HCT116 (cell line): ENCODE results near the gene TNFRSF14. TPM values are rescaled to one million over a fixed set of nuclear protein-coding genes. Genes with fewer than 3 reads are reported as not detected.

Experiments used
- ATAC-seq: fragments of 200-7000 bp; cut with Tn5 transposase; 2 replicates; pipeline ENCODE4 v1.9.1; 2020; ENCODE audit warnings: mild to moderate bottlenecking, moderate library complexity
- BruUV-seq: library from RNA; stranded (reverse); fragments of 400-500 nt; replicated peaks from 2 replicates; lab custom pipeline; 2021; lab: Mats Ljungman, UMichigan
- CTCF ChIA-PET: fragments of 300-600 bp; sonication (Branson Sonifier 250); formaldehyde crosslinking; loops from one replicate; lab custom pipeline; 2021; ENCODE audit warnings: antibody characterized with exemption; lab: Charles Lee
- POLR2A ChIA-PET: fragments of 300-600, 350-600 bp; sonication (Branson Sonifier 250); formaldehyde crosslinking; loops from one replicate; lab custom pipeline; 2021; ENCODE audit warnings: antibody characterized with exemption; lab: Charles Lee
- RAD21 ChIA-PET, 2 experiments: fragments of 300-600 bp; sonication (Branson Sonifier 250); formaldehyde crosslinking; loops; one replicate each; lab custom pipeline; 2023; ENCODE audit warnings: low total read pairs in 2 of 2; ENCODE audit not compliant: uncharacterized antibody in 2 of 2, unreplicated experiment in 2 of 2, low non-redundant PET in 1 of 2; lab: Charles Lee
- DNase-seq: peaks from one replicate; pipeline ENCODE4 v3.0.0-alpha.2; 2010; ENCODE audit warnings: low read depth, low spot score
- H2AFZ ChIP-seq: fragments of 200-600 bp; shearing (Covaris generic), sonication (generic); 2 replicates; pipeline ENCODE4 v1.6.1; 2017; ENCODE audit warnings: low read depth, mixed run types, mixed read lengths, antibody characterized with exemption, low read length; ENCODE audit not compliant: poor library complexity, severe bottlenecking
- H3K27ac ChIP-seq: 2 replicates; pipeline ENCODE4 v1.5.1; 2012; ENCODE audit warnings: low read depth, low read length
- H3K27me3 ChIP-seq: fragments of 200-600 bp; sonication (generic); 2 replicates; pipeline ENCODE4 v1.6.1; 2016; ENCODE audit warnings: mixed run types, low read length, mixed read lengths; ENCODE audit not compliant: insufficient read depth
- H3K36me3 ChIP-seq, 2 experiments: fragments of 200-500 bp in 1 of 2; fragments of 200-600 bp in 1 of 2; sonication (Bioruptor generic) in 1 of 2; sonication (generic) in 1 of 2; 2 replicates each; pipeline versions ENCODE4 v1.5.1 to v1.6.1; 2014 to 2016; ENCODE audit warnings: low read length in 2 of 2, inconsistent platforms in 1 of 2, mixed read lengths in 1 of 2, mixed run types in 1 of 2; ENCODE audit not compliant: insufficient read depth in 2 of 2, control insufficient read depth in 1 of 2
- H3K4me1 ChIP-seq, 2 experiments: fragments of 200-600 bp in 1 of 2; sonication (generic) in 1 of 2; 2 replicates each; pipeline versions ENCODE4 v1.5.1 to v1.6.1; 2012 to 2017; ENCODE audit warnings: low read length in 2 of 2, inconsistent platforms in 1 of 2, mild to moderate bottlenecking in 1 of 2, mixed read lengths in 1 of 2, mixed run types in 1 of 2, moderate library complexity in 1 of 2; ENCODE audit not compliant: insufficient read depth in 2 of 2, control insufficient read depth in 1 of 2
- H3K4me2 ChIP-seq: fragments of 200-600 bp; sonication (generic); 2 replicates; pipeline ENCODE4 v1.6.1; 2017; ENCODE audit warnings: mixed run types, low read length, mixed read lengths
- H3K4me3 ChIP-seq, 2 experiments: fragments of 200-600 bp in 1 of 2; sonication (generic) in 1 of 2; replicated peaks in 1 of 2; 2 replicates each; pipeline ENCODE4 v1.5.1; 2011 to 2016; ENCODE audit warnings: low read length in 2 of 2, control low read depth in 1 of 2, low read depth in 1 of 2, mild to moderate bottlenecking in 1 of 2, mixed read lengths in 1 of 2, mixed run types in 1 of 2
- H3K79me2 ChIP-seq: fragments of 200-600 bp; sonication (generic); 2 replicates; pipeline ENCODE4 v1.6.1; 2017; ENCODE audit warnings: mild to moderate bottlenecking, mixed run types, low read length, moderate library complexity, mixed read lengths; ENCODE audit not compliant: insufficient read depth
- H3K9ac ChIP-seq: fragments of 200-600 bp; sonication (generic); 2 replicates; pipeline ENCODE4 v1.6.1; 2016; ENCODE audit warnings: low read length, mixed read lengths
- H3K9me2 ChIP-seq: fragments of 200-600 bp; sonication (generic), shearing (Covaris generic); 2 replicates; pipeline ENCODE4 v1.6.1; 2017; ENCODE audit warnings: mixed run types, mild to moderate bottlenecking, moderate library complexity; ENCODE audit not compliant: insufficient read depth
- H3K9me3 ChIP-seq, 2 experiments: fragments of 200-500 bp in 1 of 2; fragments of 200-600 bp in 1 of 2; sonication (Bioruptor generic) in 1 of 2; sonication (generic) in 1 of 2; 2 replicates each; pipeline ENCODE4 v1.6.1; 2014 to 2017; ENCODE audit warnings: low read length in 2 of 2, mixed read lengths in 2 of 2, inconsistent platforms in 1 of 2, low read depth in 1 of 2, mild to moderate bottlenecking in 1 of 2, mixed run types in 1 of 2, moderate library complexity in 1 of 2; ENCODE audit not compliant: control insufficient read depth in 1 of 2, insufficient read depth in 1 of 2
- H4K20me1 ChIP-seq: fragments of 200-600 bp; sonication (generic), shearing (Covaris generic); 2 replicates; pipeline ENCODE4 v1.6.1; 2017; ENCODE audit warnings: mixed run types, mild to moderate bottlenecking, moderate library complexity; ENCODE audit not compliant: insufficient read depth
- CBX3 ChIP-seq: IDR thresholded peaks from 2 replicates; pipeline ENCODE4 v1.6.1; 2012; ENCODE audit warnings: low read depth
- EGR1 ChIP-seq: IDR thresholded peaks from 2 replicates; pipeline ENCODE4 v1.6.1; 2012; ENCODE audit warnings: low read depth
- ELF1 ChIP-seq: IDR thresholded peaks from 2 replicates; pipeline ENCODE4 v1.6.1; 2012; ENCODE audit warnings: low read depth, borderline replicate concordance
- EZH2 ChIP-seq: fragments of 200-600 bp; sonication (generic); IDR thresholded peaks from 2 replicates; pipeline ENCODE4 v1.6.1; 2017; ENCODE audit warnings: antibody characterized with exemption, mixed run types
- FOSL1 ChIP-seq: IDR thresholded peaks from 2 replicates; pipeline ENCODE4 v1.6.1; 2012; ENCODE audit warnings: low read depth
- JUND ChIP-seq: IDR thresholded peaks from 2 replicates; pipeline ENCODE4 v1.6.1; 2012
- POLR2A ChIP-seq: IDR thresholded peaks from 2 replicates; pipeline ENCODE4 v1.7.0; 2011; ENCODE audit warnings: borderline replicate concordance; ENCODE audit not compliant: insufficient read depth, insufficient read length; ENCODE audit errors: extremely low read depth
- RAD21 ChIP-seq: IDR thresholded peaks from 2 replicates; pipeline ENCODE4 v1.6.1; 2012; ENCODE audit warnings: low read depth, mild to moderate bottlenecking
- SIN3A ChIP-seq: IDR thresholded peaks from 2 replicates; pipeline ENCODE4 v1.6.1; 2012; ENCODE audit warnings: low read depth
- SRF ChIP-seq: IDR thresholded peaks from 2 replicates; pipeline ENCODE4 v1.6.1; 2012; ENCODE audit warnings: low read depth
- TCF7L2 ChIP-seq: IDR thresholded peaks from 2 replicates; pipeline ENCODE4 v1.7.0; 2011; ENCODE audit warnings: borderline replicate concordance, inconsistent platforms; ENCODE audit not compliant: insufficient read depth, insufficient read length; ENCODE audit errors: extremely low read depth
- YY1 ChIP-seq: IDR thresholded peaks from 2 replicates; pipeline ENCODE4 v1.6.1; 2011; ENCODE audit warnings: low read length, low read depth, moderate library complexity, mild to moderate bottlenecking; ENCODE audit not compliant: insufficient replicate concordance; ENCODE audit errors: extremely low read depth
- intact Hi-C: fragments of 100-400 bp; cut with micrococcal nuclease; formaldehyde crosslinking; loops from 2 replicates; pipeline ENCODE4 v1.10.0; 2022
- total RNA-seq: library from RNA; stranded (reverse); gene quantifications from one replicate; pipeline ENCODE4 v1.2.1, GENCODE V29; 2021; ENCODE audit not compliant: unreplicated experiment
- TF ChIP-seq, protein P1 (sequence below), 3 experiments: fragments of 200-600 bp in 1 of 3; sonication (generic) in 1 of 3; IDR thresholded peaks in 2 of 3; conservative IDR thresholded peaks in 1 of 3; 2 replicates each; pipeline ENCODE4 v1.5.1; 2012 to 2017; ENCODE audit warnings: low read depth in 2 of 3, low read length in 2 of 3, antibody characterized with exemption in 1 of 3, borderline replicate concordance in 1 of 3, control low read depth in 1 of 3, mild to moderate bottlenecking in 1 of 3, mixed read lengths in 1 of 3, mixed run types in 1 of 3, moderate library complexity in 1 of 3; ENCODE audit not compliant: insufficient read depth in 1 of 3
- TF ChIP-seq, protein P2 (sequence below): IDR thresholded peaks from 2 replicates; pipeline ENCODE4 v1.6.1; 2012
- TF ChIP-seq, protein P3 (sequence below): IDR thresholded peaks from 2 replicates; pipeline ENCODE4 v1.6.1; 2011; ENCODE audit warnings: mild to moderate bottlenecking, low read length, moderate library complexity; ENCODE audit not compliant: insufficient replicate concordance; ENCODE audit errors: extremely low read depth
- TF ChIP-seq, protein P4 (sequence below): IDR thresholded peaks from 2 replicates; pipeline ENCODE4 v1.6.1; 2012

The TNFRSF14 gene
- total RNA-seq, 1 experiment from 2014 or later = 0.66 TPM

DNA sequence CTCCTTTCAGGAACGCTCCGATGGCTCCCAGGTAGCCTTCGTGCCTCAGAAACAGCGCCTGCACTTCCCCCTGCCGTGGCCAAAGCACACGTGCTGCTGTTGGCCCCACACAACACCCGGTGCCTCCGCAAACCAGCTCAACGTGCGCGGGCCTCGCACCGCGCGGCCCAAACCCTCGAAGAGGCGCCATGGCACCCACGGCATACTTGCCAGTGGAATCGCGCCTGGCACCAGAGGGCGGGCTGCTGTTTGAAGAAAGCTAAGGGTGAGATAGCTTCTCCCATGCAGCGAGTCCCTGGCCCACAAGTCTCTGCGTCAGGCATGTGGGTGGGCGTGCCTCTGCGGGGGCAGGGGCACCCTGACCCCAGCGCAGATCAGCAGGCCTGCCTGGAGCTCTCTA, 37.6 kb upstream of the TNFRSF14 start (continued):
- TF ChIP-seq TCF7L2 (no peak), YY1 (no peak)

DNA sequence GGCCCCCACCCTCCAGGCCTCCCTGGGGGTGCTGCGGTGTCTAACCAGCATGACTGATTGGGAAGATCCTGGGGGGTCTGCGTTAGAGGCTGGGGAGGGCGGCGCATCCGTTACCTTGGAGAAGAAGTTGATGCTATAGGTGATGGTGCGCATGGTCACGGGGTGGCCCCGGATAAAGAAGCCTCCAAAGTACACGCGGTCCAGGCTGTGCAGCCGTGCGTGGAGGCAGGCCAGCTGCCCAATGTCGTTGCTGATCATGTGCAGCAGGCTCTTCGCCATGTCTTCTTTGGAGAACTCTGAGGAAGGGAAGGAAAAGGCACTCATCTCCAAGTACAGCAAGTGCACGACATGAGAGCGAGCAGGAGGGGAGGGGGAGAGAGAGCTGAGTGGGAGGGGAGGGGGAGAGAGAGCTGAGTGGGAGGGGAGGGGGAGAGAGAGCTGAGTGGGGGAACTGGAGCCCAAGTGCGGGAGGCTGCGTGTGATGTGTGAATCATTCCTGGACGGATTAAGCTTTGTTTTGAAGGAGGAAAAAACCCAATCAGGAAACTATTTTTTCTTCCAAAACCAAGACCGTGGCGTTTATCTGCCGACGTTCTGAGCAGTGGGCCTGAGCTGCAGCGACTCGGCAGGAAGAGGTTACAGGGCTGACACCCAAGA, 37.0 kb upstream of the TNFRSF14 start:
- Histone ChIP-seq H3K9me3 (no peaks in the 10 kb centered on the region), H3K4me3 (no peak overlapping the region), H3K9me2 (no peaks in the 10 kb centered on the region), H3K4me2 (no peak overlapping the region), H3K27me3 (no peaks in the 10 kb centered on the region), H4K20me1 (no peaks in the 10 kb centered on the region), H3K9ac (no peak overlapping the region), H2AFZ (no peak overlapping the region), H3K27ac (no peak overlapping the region), H3K4me1 (no peaks in the 10 kb centered on the region), H3K36me3 (peaks cover 15 to 22% of the 10 kb centered on the region in 2 experiments; a peak in 3 of 4 replicates), H3K79me2 (peaks cover 31% of the 10 kb centered on the region)
- ChIA-PET POLR2A (no interaction called here), CTCF (no interaction called here), RAD21 (no interaction called here)
- TF ChIP-seq CBX3 = no peak
- no peak for TF ChIP-seq SIN3A
- TF ChIP-seq EGR1 = no peak
- no peak for TF ChIP-seq TCF7L2
- TF ChIP-seq ELF1 = no peak
- no peak for TF ChIP-seq SRF
- no peak for TF ChIP-seq FOSL1
- TF ChIP-seq, protein P1, sequence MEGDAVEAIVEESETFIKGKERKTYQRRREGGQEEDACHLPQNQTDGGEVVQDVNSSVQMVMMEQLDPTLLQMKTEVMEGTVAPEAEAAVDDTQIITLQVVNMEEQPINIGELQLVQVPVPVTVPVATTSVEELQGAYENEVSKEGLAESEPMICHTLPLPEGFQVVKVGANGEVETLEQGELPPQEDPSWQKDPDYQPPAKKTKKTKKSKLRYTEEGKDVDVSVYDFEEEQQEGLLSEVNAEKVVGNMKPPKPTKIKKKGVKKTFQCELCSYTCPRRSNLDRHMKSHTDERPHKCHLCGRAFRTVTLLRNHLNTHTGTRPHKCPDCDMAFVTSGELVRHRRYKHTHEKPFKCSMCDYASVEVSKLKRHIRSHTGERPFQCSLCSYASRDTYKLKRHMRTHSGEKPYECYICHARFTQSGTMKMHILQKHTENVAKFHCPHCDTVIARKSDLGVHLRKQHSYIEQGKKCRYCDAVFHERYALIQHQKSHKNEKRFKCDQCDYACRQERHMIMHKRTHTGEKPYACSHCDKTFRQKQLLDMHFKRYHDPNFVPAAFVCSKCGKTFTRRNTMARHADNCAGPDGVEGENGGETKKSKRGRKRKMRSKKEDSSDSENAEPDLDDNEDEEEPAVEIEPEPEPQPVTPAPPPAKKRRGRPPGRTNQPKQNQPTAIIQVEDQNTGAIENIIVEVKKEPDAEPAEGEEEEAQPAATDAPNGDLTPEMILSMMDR (IDR thresholded peaks at IDR 0.05 in 2 of 3, conservative IDR thresholded peaks at IDR 0.05 in 1 of 3; ENCODE audit: borderline replicate concordance in 1 of 3, insufficient read depth in 1 of 3, low read depth in 2 of 3, low read length in 2 of 3) = no peak
- no peak for TF ChIP-seq EZH2
- no peak for TF ChIP-seq RAD21
- TF ChIP-seq, protein P2, sequence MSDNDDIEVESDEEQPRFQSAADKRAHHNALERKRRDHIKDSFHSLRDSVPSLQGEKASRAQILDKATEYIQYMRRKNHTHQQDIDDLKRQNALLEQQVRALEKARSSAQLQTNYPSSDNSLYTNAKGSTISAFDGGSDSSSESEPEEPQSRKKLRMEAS = no peak
- TF ChIP-seq, protein P3, sequence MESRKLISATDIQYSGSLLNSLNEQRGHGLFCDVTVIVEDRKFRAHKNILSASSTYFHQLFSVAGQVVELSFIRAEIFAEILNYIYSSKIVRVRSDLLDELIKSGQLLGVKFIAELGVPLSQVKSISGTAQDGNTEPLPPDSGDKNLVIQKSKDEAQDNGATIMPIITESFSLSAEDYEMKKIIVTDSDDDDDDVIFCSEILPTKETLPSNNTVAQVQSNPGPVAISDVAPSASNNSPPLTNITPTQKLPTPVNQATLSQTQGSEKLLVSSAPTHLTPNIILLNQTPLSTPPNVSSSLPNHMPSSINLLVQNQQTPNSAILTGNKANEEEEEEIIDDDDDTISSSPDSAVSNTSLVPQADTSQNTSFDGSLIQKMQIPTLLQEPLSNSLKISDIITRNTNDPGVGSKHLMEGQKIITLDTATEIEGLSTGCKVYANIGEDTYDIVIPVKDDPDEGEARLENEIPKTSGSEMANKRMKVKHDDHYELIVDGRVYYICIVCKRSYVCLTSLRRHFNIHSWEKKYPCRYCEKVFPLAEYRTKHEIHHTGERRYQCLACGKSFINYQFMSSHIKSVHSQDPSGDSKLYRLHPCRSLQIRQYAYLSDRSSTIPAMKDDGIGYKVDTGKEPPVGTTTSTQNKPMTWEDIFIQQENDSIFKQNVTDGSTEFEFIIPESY = no peak
- TF ChIP-seq POLR2A = no peak
- no peak for TF ChIP-seq JUND
- no peak for TF ChIP-seq YY1
- TF ChIP-seq, protein P4, sequence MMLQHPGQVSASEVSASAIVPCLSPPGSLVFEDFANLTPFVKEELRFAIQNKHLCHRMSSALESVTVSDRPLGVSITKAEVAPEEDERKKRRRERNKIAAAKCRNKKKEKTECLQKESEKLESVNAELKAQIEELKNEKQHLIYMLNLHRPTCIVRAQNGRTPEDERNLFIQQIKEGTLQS = no peak
- ATAC-seq (no peak), DNase-seq (no peak)
- intact Hi-C loops = no loop called here
- BruUV-seq = no TSS peak
